ENCODE results near the gene ZNF407. TPM values are rescaled to one million over a fixed set of nuclear protein-coding genes. Genes with fewer than 3 reads are reported as not detected.

The ZNF407 gene
- total RNA-seq, 1 donor from 2014 or later, result 27.2 TPM

- no peak for DNase-seq (ENCODE audit: low spot score)
These were observed 191.0 kb downstream of the ZNF407 start for GRCh38 chr18:74788657-74789056.

GRCh38 chr18:74789078-74789477 lies 191.4 kb downstream of the ZNF407 start:
- DNase-seq (ENCODE audit: low spot score), result no peak

DNA sequence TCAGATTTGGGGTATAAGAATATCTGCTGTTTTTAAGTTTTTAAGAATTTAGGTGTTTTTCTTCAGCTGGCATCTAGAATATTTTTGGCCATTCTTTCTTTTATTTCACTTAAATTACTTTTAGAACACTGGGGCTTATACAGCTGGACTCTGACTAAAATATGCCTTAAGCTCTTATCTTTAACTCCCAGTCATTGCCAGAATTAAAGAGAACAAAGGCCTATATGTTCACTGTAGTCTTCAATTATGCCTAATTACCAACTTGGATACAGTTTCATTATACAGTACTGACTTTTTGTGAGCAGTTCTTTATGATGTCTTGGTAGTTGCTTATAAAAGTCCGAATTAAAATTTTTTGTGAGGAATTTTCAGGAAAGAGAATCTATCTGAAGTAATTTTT lies 192.8 kb downstream of the ZNF407 start:
- no peak for DNase-seq (ENCODE audit: low spot score)

- no peak for DNase-seq (ENCODE audit: low spot score)
These were observed 194.0 kb downstream of the ZNF407 start for GRCh38 chr18:74791501-74792194.

- DNase-seq (ENCODE audit: low spot score), result no peak
These were observed 196.1 kb downstream of the ZNF407 start for GRCh38 chr18:74793746-74794145.

DNA sequence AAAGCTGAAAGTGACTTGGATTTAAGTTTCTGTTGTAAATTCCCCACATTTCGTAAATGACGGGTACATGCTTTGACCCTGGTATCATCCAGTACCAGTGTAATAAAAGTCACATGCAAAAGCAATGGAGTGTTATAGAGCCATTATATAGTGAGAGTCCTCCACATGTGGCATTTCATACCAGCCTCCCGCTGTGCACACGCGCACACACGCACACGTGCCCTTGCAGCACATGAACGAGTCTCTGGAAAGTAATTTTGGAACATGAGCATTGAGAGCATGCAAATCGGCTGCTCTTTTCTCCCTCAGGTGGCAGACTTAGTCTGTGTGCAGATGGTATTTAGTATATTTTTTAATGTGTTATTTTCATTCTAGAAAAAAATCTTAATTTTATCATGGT lies 198.1 kb downstream of the ZNF407 start:
- no peak for DNase-seq (ENCODE audit: low spot score)

DNA sequence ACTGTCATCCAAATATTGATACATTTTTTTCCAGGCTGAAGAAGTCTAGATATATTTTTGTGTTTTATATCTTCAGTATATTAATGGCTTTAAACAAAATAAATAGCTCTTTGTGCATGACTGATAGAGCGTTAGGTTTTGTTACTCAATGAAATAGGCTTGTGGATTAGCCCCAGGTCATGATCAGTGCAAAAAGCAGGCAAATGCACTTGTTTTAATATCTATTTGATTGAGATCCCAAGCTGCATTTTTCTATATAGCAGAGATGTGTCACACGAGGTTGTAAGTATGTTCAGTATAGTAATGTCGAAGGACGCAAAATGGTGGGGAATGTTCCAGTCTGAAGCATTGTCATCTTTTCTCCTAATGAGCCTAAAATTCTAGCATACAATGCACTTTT lies 198.5 kb downstream of the ZNF407 start:
- no peak for DNase-seq (ENCODE audit: low spot score)

- no peak for DNase-seq (ENCODE audit: low spot score)
These were observed 199.3 kb downstream of the ZNF407 start for GRCh38 chr18:74796841-74797576.

DNA sequence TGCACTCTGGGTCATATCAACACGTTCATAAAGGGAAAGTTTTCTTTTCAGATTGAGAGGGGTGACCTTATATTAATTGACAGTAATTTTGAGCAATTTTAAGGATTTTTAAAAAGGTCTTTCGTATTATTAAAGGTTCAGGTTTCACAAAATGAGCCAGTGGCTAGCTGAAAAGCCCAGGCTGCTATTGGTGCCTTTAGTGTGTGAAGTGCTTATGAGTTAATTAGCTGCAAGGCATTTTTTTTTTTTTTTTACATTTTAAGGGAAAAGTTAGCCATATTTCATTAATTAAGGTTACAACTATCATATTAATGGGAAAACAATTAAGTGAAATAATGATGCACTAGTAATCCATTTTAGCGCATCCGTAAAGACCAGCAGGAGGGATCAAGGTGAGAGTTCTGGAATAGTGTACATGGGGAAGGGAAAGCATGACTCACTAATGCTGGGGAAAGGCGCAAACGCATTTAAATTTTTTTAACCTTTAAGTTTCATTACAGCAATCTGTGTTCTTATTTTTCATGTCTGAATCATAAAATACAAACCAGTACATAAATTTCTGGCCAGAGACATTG lies 200.0 kb downstream of the ZNF407 start:
- DNase-seq (ENCODE audit: low spot score), result no peak

DNA sequence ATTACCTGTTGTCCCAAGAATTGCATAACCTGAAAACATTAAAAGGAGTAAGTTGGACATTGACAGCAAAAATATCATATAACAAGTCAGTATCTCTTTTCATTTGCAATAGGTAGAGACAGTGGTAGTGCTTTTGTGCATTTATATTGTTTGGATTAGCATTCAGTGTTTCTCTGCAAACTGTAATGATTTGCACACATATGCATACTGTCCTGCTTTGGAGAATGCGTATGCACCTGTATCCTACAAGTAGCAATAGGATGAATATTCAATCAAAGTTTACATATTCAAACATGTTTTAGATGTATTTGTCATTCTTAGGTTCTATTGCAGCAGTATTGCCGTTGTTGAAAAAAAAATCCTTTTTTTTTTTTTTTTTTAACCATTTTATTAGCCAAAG lies 201.9 kb downstream of the ZNF407 start:
- no peak for DNase-seq (ENCODE audit: low spot score)

- DNase-seq (ENCODE audit: low spot score), result no peak
These were observed 202.4 kb downstream of the ZNF407 start for GRCh38 chr18:74800098-74800497.

- DNase-seq (ENCODE audit: low spot score), result no peak
These were observed 205.4 kb downstream of the ZNF407 start for GRCh38 chr18:74803117-74803516.

DNA sequence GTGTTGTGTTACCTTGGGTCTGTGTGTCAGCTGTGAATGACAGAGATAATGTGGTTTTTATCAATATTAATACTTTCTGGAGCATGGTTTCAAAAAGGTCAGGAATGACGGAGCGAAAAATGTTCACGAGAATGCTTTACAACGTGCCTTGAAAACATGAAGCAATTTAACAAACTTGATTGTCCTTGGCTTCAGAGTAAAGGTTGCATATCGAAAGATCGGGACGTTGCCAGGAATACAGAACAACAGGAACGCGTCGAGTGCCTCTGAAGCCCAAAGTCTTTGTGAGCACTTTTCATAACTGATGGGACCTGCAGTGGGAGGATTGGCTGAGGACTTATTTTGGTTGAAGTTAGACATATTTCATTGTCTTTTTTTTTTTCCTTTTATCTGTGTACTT lies 206.1 kb downstream of the ZNF407 start:
- no peak for DNase-seq (ENCODE audit: low spot score)

- DNase-seq (ENCODE audit: low spot score), result no peak
These were observed 207.0 kb downstream of the ZNF407 start for GRCh38 chr18:74804677-74805076.

- DNase-seq (ENCODE audit: low spot score), result no peak
These were observed 208.4 kb downstream of the ZNF407 start for GRCh38 chr18:74806073-74806472.

- no peak for DNase-seq (ENCODE audit: low spot score)
These were observed 209.2 kb downstream of the ZNF407 start for GRCh38 chr18:74806700-74807416.

- DNase-seq (ENCODE audit: low spot score), result no peak
These were observed 219.9 kb downstream of the ZNF407 start for GRCh38 chr18:74817576-74817975.

GRCh38 chr18:74818516-74819175 lies 221.0 kb downstream of the ZNF407 start:
- no peak for DNase-seq (ENCODE audit: low spot score)

DNA sequence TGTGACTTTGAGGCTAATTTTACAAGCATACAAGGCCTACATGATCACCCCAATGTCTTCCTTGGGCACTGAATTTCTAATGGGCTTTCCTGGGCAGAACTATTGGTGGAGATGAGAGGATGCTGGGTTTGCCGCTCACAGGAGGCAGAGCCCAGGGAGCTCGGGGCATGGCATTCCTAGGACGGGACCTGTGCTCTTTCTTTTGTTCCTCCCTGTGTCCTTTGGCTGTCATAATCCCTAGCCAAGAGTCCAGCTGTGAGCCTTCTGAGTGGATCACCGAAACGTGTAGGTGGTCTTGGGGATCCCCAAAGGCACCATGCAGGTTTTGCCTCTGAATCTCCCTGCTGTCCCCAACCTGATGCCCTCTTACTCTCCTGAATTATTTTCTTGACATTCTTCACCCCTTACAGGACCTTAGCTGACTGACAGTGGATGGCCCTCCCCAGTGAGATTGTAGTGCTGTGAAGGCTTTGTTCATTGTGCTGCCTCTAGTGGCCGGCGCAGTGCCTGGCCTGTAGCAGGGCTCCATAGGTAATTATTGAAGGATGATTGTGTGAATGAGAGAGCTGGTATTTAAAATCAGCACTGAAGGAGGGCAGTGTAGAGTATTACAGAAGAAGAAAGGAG lies 221.9 kb downstream of the ZNF407 start:
- no peak for DNase-seq (ENCODE audit: low spot score)

DNA sequence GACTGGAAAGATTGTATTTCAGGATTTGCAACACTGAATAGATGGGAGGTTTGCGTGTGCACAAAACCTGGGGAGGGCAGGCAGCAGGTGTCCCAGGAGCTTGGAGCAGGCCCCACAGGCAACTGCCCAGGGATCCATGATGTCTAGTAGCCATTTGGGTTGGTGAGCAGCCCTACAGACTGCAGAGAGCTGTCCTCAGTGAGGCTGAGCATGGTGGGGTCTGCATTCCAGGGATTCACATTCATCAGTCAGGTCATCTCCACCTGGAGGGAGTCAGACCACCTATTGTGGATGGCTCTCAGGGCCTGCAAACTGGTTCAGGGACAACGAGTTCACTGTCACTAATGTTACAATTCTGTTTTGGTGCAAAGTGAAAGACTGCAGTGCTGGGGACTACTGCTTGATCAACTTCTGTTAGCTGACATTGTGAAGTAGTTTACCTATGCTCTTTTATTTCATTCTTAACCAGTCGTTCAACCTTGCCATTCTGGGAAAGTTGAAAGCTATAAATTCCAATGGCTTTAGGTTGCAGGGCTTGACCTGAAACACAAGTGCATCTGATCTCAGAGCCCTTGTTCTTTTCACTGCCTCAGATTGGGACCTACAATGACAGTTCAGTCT lies 222.6 kb downstream of the ZNF407 start:
- DNase-seq (ENCODE audit: low spot score), result no peak

- DNase-seq (ENCODE audit: low spot score), result no peak
These were observed 227.8 kb downstream of the ZNF407 start for GRCh38 chr18:74825460-74825859.
